SK-N-SH treated with all-trans-retinoic acid at 6 μM for 48 hours (cell line): ENCODE results near the gene IQCF2.

Source experiments
- ATAC-seq: fragments of 200-7000 bp; cut with Tn5 transposase; 3 replicates; pipeline ENCODE4 v1.9.1; 2020; ENCODE audit warnings: mild to moderate bottlenecking, moderate library complexity
- ARNTL ChIP-seq: fragments of 450-650 bp; formaldehyde crosslinking; IDR thresholded peaks from 2 replicates; pipeline ENCODE4 v1.5.0; 2020; ENCODE audit warnings: low read depth, mild to moderate bottlenecking, moderate library complexity, borderline replicate concordance
- BACH2 ChIP-seq: fragments of 250-450 bp; sonication (Bioruptor Pico); IDR thresholded peaks from 2 replicates; pipeline ENCODE4 v1.9.0; 2021; ENCODE audit warnings: mild to moderate bottlenecking, borderline replicate concordance
- CSDC2 ChIP-seq: fragments of 250-450 bp; sonication (Bioruptor Pico); IDR thresholded peaks from 2 replicates; pipeline ENCODE4 v1.5.0; 2020; ENCODE audit warnings: mild to moderate bottlenecking, moderate library complexity
- CSRNP3 ChIP-seq: fragments of 250-450 bp; sonication (Bioruptor Pico); IDR thresholded peaks from 2 replicates; pipeline ENCODE4 v1.5.1; 2021; ENCODE audit warnings: mild to moderate bottlenecking, moderate library complexity
- ESRRG ChIP-seq: fragments of 250-450 bp; sonication (Bioruptor Pico); IDR thresholded peaks from 2 replicates; pipeline ENCODE4 v1.6.1; 2021; ENCODE audit warnings: mild to moderate bottlenecking
- GLIS3 ChIP-seq: fragments of 250-450 bp; sonication (Bioruptor Pico); IDR thresholded peaks from 2 replicates; pipeline ENCODE4 v1.5.0; 2020; ENCODE audit warnings: mild to moderate bottlenecking, moderate library complexity
- ISL1 ChIP-seq: fragments of 250-450 bp; sonication (Bioruptor Pico); IDR thresholded peaks from 2 replicates; pipeline ENCODE4 v2.1.2; 2022; ENCODE audit warnings: mild to moderate bottlenecking, moderate library complexity
- OSR1 ChIP-seq: fragments of 250-450 bp; sonication (Bioruptor Pico); IDR thresholded peaks from 2 replicates; pipeline ENCODE4 v1.8.0; 2022; ENCODE audit warnings: moderate library complexity, mild to moderate bottlenecking, inconsistent platforms
- PATZ1 ChIP-seq: fragments of 250-450 bp; sonication (Bioruptor Pico); IDR thresholded peaks from 2 replicates; pipeline ENCODE4 v1.8.0; 2020; ENCODE audit warnings: mild to moderate bottlenecking, moderate library complexity, borderline replicate concordance
- SNAI2 ChIP-seq: fragments of 250-450 bp; sonication (Bioruptor Pico); IDR thresholded peaks from 2 replicates; pipeline ENCODE4 v1.5.0; 2020; ENCODE audit warnings: mild to moderate bottlenecking, moderate library complexity
- TCF4 ChIP-seq: fragments of 250-450 bp; sonication (Bioruptor Pico); IDR thresholded peaks from 2 replicates; pipeline ENCODE4 v1.8.0; 2021; ENCODE audit warnings: mild to moderate bottlenecking, moderate library complexity, borderline replicate concordance
- TOX ChIP-seq: fragments of 250-450 bp; sonication (Bioruptor Pico); IDR thresholded peaks from 2 replicates; pipeline ENCODE4 v1.8.0; 2021; ENCODE audit warnings: mild to moderate bottlenecking, moderate library complexity, borderline replicate concordance
- ZC3H10 ChIP-seq: fragments of 250-450 bp; sonication (Bioruptor Pico); IDR thresholded peaks from 2 replicates; pipeline ENCODE4 v1.5.1; 2021; ENCODE audit warnings: mild to moderate bottlenecking, moderate library complexity
- ZFP3 ChIP-seq: fragments of 250-450 bp; sonication (Bioruptor Pico); IDR thresholded peaks from 2 replicates; pipeline ENCODE4 v1.5.0; 2020; ENCODE audit warnings: mild to moderate bottlenecking, moderate library complexity
- ZFP30 ChIP-seq: fragments of 450-650 bp; formaldehyde crosslinking; IDR thresholded peaks from 2 replicates; pipeline ENCODE4 v1.5.0; 2022; ENCODE audit warnings: mild to moderate bottlenecking, moderate library complexity
- ZNF70 ChIP-seq: fragments of 450-650 bp; formaldehyde crosslinking; IDR thresholded peaks from 2 replicates; pipeline ENCODE4 v1.5.0; 2020; ENCODE audit warnings: mild to moderate bottlenecking, moderate library complexity
- ZNF8 ChIP-seq: fragments of 450-650 bp; formaldehyde crosslinking; IDR thresholded peaks from 2 replicates; pipeline ENCODE4 v1.5.0; 2020; ENCODE audit warnings: mild to moderate bottlenecking, moderate library complexity
- TF ChIP-seq, protein P1 (sequence below): fragments of 250-450 bp; sonication (Bioruptor Pico); IDR thresholded peaks from 2 replicates; pipeline ENCODE4 v1.5.1; 2020; ENCODE audit warnings: low read depth, mild to moderate bottlenecking, moderate library complexity
- TF ChIP-seq, protein P2 (sequence below): fragments of 250-450 bp; sonication (Bioruptor Pico); IDR thresholded peaks from 2 replicates; pipeline ENCODE4 v1.8.0; 2021; ENCODE audit warnings: low read depth, mild to moderate bottlenecking, moderate library complexity, borderline replicate concordance
- TF ChIP-seq, protein P3 (sequence below): fragments of 250-450 bp; sonication (Bioruptor Pico); IDR thresholded peaks from 2 replicates; pipeline ENCODE4 v1.5.0; 2020; ENCODE audit warnings: mild to moderate bottlenecking, moderate library complexity

Gene IQCF2

GRCh38 chr3:51814034-51814433, 47.4 kb upstream of the IQCF2 start:
- ATAC-seq = no peak
- TF ChIP-seq SNAI2 (CRISPR knock-in tag) (no peak), OSR1 (CRISPR knock-in tag) (no peak), ZFP3 (CRISPR knock-in tag) (no peak), ZNF8 (no peak), TCF4 (CRISPR knock-in tag) (no peak), BACH2 (CRISPR knock-in tag) (no peak)
- TF ChIP-seq, all 23 proteins: peak for 0

GRCh38 chr3:51815614-51816013, 45.8 kb upstream of the IQCF2 start:
- TF ChIP-seq, protein P1, sequence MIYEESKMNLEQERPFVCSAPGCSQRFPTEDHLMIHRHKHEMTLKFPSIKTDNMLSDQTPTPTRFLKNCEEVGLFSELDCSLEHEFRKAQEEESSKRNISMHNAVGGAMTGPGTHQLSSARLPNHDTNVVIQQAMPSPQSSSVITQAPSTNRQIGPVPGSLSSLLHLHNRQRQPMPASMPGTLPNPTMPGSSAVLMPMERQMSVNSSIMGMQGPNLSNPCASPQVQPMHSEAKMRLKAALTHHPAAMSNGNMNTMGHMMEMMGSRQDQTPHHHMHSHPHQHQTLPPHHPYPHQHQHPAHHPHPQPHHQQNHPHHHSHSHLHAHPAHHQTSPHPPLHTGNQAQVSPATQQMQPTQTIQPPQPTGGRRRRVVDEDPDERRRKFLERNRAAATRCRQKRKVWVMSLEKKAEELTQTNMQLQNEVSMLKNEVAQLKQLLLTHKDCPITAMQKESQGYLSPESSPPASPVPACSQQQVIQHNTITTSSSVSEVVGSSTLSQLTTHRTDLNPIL (CRISPR knock-in tag) = no peak
- no peak for TF ChIP-seq TCF4 (CRISPR knock-in tag)
- TF ChIP-seq ZC3H10 = no peak
- ATAC-seq = no peak

DNA sequence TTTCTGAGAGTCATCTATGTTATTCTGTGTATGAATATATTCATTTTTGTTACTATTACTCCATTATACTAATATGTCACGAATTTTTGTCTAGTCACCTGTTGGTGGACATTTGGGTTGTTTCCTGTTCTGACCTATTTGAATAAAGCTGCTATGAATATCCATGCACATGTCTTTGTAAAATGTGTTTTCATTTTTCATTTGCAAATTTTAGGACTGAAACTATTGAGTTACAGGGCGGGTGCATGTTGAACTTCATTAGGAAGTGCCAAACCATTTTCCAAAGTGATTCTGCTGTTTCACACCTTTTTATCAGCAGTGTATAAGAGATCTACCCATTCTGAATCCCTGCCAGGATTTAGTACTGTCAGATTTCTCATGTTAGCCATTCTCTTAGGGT, 44.7 kb upstream of the IQCF2 start:
- TF ChIP-seq GLIS3 (CRISPR knock-in tag) (no peak), CSDC2 (CRISPR knock-in tag) (no peak), ZNF70 (CRISPR knock-in tag) (no peak)
- no peak for ATAC-seq

DNA sequence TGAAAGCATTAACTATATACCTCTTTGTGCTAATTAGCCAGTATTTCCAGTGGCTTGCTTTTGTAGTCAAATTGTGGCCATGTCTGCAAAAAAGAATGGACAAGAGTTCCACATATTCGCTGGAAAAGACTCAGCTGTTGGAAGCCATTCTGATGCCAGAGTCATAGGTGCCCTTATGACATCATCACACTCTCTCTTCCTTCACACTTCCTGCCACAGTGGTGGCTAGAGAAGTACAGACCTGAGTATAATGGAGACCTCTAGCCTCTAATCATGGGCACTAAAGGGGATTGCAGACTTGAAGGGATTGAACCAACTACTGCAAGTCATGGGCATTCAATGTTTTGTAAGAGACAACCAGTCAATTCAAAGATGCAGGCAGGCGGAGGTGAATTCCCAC, 44.0 kb upstream of the IQCF2 start:
- no peak for TF ChIP-seq BACH2 (CRISPR knock-in tag)
- no peak for TF ChIP-seq CSRNP3
- TF ChIP-seq, protein P1 (CRISPR knock-in tag) = no peak
- no peak for TF ChIP-seq ZC3H10
- TF ChIP-seq SNAI2 (CRISPR knock-in tag) = no peak
- TF ChIP-seq PATZ1 (CRISPR knock-in tag) = no peak
- TF ChIP-seq ZFP30 (CRISPR knock-in tag) = no peak
- ATAC-seq = no peak

DNA sequence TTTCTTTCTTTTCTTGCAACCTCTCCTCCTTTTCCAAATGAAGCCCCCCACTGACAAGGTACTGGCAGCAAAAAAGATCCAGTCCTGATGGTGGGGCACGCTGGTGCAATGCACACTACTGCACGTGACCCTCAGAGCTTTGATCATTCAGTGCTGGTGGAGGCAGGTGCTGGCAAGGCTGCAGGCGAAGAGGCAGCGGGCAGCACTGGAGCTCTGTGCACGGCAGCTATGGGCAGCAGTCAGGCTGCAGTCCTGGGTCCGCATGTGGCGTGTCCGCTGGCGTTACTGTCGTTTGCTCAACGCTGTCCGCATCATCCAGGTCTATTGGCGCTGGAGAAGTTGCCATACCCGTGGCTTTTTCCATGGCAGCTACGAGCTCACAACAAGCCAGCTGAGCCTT, 42.3 kb upstream of the IQCF2 start:
- TF ChIP-seq, protein P2, sequence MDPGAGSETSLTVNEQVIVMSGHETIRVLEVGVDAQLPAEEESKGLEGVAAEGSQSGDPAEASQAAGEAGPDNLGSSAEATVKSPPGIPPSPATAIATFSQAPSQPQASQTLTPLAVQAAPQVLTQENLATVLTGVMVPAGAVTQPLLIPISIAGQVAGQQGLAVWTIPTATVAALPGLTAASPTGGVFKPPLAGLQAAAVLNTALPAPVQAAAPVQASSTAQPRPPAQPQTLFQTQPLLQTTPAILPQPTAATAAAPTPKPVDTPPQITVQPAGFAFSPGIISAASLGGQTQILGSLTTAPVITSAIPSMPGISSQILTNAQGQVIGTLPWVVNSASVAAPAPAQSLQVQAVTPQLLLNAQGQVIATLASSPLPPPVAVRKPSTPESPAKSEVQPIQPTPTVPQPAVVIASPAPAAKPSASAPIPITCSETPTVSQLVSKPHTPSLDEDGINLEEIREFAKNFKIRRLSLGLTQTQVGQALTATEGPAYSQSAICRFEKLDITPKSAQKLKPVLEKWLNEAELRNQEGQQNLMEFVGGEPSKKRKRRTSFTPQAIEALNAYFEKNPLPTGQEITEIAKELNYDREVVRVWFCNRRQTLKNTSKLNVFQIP (CRISPR knock-in tag) = no peak
- no peak for TF ChIP-seq TOX (CRISPR knock-in tag)
- no peak for TF ChIP-seq ZNF70 (CRISPR knock-in tag)
- no peak for TF ChIP-seq ESRRG (CRISPR knock-in tag)
- TF ChIP-seq ISL1 (CRISPR knock-in tag) = no peak
- TF ChIP-seq, protein P1 (CRISPR knock-in tag) = no peak
- TF ChIP-seq, protein P3, sequence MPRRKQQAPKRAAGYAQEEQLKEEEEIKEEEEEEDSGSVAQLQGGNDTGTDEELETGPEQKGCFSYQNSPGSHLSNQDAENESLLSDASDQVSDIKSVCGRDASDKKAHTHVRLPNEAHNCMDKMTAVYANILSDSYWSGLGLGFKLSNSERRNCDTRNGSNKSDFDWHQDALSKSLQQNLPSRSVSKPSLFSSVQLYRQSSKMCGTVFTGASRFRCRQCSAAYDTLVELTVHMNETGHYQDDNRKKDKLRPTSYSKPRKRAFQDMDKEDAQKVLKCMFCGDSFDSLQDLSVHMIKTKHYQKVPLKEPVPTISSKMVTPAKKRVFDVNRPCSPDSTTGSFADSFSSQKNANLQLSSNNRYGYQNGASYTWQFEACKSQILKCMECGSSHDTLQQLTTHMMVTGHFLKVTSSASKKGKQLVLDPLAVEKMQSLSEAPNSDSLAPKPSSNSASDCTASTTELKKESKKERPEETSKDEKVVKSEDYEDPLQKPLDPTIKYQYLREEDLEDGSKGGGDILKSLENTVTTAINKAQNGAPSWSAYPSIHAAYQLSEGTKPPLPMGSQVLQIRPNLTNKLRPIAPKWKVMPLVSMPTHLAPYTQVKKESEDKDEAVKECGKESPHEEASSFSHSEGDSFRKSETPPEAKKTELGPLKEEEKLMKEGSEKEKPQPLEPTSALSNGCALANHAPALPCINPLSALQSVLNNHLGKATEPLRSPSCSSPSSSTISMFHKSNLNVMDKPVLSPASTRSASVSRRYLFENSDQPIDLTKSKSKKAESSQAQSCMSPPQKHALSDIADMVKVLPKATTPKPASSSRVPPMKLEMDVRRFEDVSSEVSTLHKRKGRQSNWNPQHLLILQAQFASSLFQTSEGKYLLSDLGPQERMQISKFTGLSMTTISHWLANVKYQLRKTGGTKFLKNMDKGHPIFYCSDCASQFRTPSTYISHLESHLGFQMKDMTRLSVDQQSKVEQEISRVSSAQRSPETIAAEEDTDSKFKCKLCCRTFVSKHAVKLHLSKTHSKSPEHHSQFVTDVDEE = no peak
- no peak for TF ChIP-seq ARNTL (CRISPR knock-in tag)
- no peak for ATAC-seq
